ENCODE results near the gene SLC25A34.

- no peak for TF ChIP-seq POLR2A (IDR thresholded peaks at IDR 0.05; ENCODE audit: borderline replicate concordance, extremely low read depth, insufficient read depth, insufficient read length)
- TF ChIP-seq CTCF (IDR thresholded peaks at IDR 0.05 in 2 of 3, conservative IDR thresholded peaks at IDR 0.05 in 1 of 3; ENCODE audit: borderline replicate concordance in 1 of 3, insufficient read depth in 1 of 3, low read depth in 2 of 3, low read length in 2 of 3), result no peak
- TF ChIP-seq REST (IDR thresholded peaks at IDR 0.05; ENCODE audit: low read depth), result no peak
- no peak for TF ChIP-seq EZH2 (IDR thresholded peaks at IDR 0.05)
- no peak for TF ChIP-seq ZBTB33 (IDR thresholded peaks at IDR 0.05; ENCODE audit: extremely low read depth, insufficient replicate concordance, low read length)
- no peak for TF ChIP-seq ATF3 (IDR thresholded peaks at IDR 0.05)
- no peak for TF ChIP-seq SIN3A (IDR thresholded peaks at IDR 0.05; ENCODE audit: low read depth)
These were observed 22.4 kb downstream of the SLC25A34 start, which contains the start of gene FBLIM1 for GRCh38 chr1:15758343-15758931.

Measured in HCT116 (cell line).